NCI-H1417 (cell line): Measurements from ENCODE around the gene IFITM5.
A peak's percentile ranks its signal among the peaks of the same experiment; 100 is the strongest.
"Not testable (repeated sequence)": the region's sequence is repeated elsewhere in the genome, so short reads cannot be mapped to it uniquely, and the experiment has no call there.

Source experiments
- DNase-seq, 3 experiments: peaks; one replicate each; lab custom pipeline; 2025; lab: John Stamatoyannopoulos, UW

Gene IFITM5

DNA sequence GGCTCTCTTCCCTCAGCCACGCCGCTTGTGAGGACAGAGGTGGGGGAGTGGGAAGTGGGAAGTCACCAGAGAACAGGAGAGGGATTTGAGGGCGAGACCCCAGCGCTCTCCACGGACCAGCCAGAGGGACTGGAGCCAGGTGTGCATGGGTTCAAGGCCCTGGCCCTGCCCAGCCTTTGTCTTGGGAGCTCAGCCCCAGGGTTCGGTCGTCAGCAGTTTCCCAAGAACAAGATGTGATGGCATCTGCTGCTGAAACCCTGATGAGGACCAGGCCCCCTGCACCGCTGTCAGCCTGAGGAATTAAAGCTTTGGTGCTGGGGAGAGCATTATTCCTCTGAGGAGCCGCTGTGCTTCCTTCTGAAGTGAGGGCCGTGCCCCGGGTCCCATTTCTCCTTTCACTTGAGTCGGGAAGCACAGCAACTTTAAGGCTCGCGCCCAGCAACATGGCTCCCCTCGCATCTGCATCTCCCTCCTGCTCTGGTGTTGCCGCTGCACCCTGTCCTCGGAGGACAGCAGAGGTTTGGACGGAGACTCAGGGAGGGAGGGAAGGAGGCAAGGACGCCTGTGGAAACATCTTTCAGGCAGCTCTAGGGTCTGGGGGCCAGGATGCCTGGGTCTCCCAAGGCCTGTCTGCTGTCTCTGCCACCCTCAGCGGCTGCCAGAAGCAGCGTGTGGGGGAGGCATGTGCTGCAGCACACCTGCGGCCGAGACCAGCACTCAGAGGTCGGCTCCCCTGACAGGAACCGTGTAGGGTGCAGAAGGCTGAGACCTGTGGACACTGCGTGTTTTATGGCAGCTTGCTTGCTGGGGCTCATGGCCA is 3.8 kb downstream of the IFITM5 start:
- no peak for DNase-seq

DNA sequence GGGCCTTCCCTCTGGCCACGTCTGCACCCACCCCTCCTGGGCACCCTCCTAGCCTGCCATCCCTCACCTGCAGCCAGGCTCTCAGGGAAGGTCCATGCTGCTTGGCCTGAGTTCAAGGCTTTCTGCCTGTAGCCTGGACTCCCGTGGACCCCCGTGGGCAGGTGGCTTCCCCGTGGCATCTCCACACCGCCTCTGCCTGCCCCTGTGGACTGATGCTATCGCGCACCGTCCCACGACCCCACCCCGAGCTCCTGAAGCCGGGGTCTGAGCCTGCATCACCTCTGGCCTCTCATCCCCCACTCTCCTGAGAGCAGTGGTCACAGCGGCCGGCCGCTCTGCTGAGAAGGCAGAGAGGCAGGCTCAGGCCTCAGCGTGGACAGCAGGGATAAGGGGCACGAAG is 4.5 kb downstream of the IFITM5 start:
- DNase-seq = no peak

DNA sequence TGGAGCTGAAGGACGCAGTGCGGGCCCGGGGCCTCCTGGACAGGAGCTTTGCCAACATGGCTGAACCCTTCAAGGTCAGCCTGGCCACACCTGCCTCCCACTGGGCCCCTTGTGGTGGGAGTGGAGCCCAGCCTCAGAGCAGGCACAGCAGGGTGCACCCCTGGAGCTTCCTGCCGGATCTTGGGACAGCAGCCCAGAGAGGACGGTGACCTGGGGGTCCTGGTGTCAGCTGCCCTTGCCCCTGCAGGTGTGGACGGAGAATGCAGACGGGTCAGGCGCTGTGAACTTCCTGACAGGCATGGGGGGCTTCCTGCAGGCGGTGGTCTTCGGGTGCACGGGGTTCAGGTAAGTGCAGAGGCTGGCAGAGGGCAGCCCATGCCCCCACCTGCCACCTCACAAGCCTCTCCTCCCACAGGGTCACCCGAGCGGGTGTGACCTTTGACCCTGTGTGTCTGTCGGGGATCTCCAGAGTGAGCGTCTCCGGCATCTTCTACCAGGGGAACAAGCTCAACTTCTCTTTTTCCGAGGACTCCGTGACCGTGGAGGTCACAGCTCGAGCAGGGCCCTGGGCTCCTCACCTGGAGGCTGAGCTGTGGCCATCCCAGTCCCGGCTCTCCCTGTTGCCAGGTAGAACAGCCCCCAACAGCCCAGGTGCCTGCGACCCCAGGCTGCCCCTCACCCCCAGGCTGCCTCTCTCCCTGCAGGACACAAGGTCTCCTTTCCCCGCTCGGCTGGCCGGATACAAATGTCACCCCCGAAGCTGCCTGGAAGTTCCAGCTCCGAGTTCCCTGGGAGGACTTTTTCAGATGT is 5.3 kb downstream of the IFITM5 start:
- DNase-seq = no peak

- DNase-seq = no peak
Measured at GRCh38 chr11:293271-293851, 6.0 kb downstream of the IFITM5 start.

GRCh38 chr11:292211-293121 is 6.9 kb downstream of the IFITM5 start:
- no peak for DNase-seq

- no peak for DNase-seq
Measured at GRCh38 chr11:291281-292210, 7.8 kb downstream of the IFITM5 start.

DNA sequence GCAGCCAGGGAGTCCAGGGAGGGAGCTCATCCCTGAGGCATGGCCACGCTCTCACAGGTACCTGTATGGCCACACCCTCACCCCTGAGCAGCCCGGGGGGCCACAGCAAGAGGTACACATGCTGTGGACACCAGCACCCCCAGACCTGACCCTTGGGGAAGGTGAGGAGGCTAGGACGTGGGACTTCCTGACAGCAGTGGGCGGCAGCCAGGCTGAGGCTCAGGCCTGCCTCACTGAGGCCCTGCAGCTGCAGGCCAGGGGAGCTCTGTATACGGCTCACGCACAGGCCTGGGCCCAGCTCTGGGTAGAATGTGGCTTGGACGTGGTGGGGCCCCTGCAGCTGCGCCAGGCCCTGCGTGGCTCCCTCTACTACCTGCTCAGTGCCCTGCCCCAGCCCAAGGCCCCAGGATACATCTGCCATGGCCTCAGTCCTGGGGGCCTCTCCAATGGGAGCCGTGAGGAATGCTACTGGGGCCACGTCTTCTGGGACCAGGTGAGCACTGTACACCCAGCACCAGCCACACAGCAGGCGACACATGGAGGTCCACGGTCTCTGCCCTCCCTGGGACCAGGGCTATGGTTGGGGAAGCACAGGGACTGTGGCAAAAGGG is 8.6 kb downstream of the IFITM5 start:
- DNase-seq = no peak

DNA sequence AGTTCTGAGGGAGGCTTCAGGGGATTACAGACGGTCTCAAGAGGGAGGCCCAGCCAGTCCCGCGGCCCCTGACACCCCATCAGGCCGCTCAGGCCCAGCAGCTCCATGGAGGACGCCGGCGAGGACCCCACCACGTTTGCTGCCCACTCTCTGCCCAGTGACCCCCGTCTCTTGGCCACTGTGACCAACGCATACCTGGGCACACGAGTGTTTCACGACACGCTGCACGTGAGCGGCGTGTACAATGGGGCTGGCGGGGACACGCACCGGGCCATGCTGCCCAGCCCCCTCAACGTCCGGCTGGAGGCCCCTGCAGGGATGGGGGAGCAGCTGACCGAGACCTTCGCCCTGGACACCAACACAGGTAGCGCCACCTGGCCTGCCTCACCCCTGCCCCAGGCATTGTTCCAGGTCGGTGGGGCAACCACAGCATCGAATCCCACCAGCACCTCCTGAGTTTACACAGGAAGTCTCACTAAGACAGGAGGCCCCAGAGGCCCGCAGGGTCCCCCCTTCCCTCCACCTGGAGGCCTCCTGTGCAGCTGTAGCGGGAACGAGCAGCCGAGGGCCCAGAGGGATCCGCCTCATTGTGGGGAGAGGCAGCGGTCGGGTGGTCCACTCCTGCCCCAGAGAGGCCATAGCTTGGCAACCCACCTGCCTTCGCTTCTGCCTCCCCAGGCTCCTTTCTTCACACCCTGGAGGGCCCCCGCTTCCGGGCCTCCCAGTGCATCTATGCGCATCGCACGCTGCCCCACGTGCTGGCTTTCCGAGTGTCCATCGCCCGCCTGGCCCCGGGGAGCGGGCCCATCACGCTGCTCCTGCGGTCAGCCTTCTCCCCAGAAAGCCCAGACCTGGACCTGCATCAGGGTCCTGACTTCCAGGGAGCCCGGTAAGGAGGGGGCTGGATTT is 9.4 kb downstream of the IFITM5 start:
- no peak for DNase-seq

- no peak for DNase-seq
Measured at GRCh38 chr11:289398-289711, 10.0 kb downstream of the IFITM5 start.

GRCh38 chr11:288478-289397 is 10.6 kb downstream of the IFITM5 start, which contains the start of gene PGGHG:
Gene PGGHG, plus strand, starts transcription at chr11:289126. Its CDS starts 691 bp downstream, at chr11:289817.
- peak; percentile 29 to 44 (median 29) for DNase-seq

DNA sequence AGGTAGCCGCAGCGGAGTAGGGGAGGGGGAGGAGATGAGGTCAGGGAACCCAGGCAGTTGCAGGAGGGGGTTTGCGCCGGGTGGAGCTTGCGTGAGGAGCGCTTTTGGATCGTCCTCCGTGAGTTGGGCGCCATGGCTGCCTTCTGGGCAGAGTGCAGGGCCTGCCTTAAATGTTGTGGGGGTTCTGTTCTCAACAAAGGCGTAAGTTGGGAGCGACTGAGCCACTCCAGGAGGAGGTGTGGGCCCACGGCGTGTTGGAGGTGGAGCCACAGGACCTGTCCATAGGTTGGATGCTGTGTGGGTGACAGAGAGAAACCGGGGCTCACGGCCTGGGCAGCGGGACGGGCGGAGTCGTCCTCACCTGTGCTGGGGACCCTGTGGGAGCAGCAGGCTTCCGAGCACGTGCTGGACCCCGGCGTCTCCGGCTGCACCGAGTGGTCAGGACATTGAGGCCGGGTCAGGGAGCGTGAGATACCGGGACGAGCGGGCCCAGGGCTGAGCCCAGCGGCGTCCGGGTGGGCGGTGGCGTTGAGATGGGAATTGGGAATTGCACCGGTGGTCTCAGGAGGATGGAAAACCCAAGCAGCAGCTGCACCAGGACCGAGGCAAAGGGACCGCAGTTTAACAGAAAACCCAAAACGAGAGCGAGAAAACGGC is 11.4 kb downstream of the IFITM5 start:
- DNase-seq = no peak

DNA sequence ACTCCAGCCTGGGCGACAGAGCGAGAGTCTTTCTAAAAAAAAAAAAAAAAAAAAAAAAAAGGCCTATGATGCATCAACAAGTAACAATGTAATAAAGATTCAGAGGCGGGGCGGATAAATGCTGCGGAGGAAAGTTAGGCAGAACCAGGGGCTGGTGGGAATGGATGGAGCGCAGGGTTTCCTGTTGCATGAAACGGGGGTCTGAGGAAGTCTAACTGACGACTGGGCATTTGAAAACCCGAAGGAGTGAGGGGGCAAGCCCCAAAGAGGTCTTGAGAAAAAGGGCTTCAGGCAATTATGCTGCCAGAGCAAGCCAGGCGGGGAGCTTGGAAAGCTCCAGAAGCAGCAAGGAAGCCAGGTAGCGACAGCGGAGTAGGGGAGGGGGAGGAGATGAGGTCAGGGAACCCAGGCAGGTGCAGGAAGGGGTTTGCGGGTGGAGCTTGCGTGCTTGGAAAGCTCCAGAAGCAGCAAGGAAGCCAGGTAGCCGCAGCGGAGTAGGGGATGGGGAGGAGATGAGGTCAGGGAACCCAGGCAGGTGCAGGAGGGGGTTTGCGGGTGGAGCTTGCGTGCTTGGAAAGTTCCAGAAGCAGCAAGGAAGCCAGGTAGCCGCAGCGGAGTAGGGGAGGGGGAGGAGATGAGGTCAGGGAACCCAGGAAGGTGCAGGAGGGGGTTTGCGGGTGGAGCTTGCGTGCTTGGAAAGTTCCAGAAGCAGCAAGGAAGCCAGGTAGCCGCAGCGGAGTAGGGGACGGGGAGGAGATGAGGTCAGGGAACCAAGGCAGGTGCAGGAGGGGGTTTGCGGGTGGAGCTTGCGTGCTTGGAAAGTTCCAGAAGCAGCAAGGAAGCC is 12.1 kb downstream of the IFITM5 start:
- not testable (repeated sequence) for DNase-seq

- DNase-seq = no peak
Measured at GRCh38 chr11:285894-286220, 13.5 kb downstream of the IFITM5 start.

GRCh38 chr11:285021-285893 is 14.1 kb downstream of the IFITM5 start:
- DNase-seq = no peak

DNA sequence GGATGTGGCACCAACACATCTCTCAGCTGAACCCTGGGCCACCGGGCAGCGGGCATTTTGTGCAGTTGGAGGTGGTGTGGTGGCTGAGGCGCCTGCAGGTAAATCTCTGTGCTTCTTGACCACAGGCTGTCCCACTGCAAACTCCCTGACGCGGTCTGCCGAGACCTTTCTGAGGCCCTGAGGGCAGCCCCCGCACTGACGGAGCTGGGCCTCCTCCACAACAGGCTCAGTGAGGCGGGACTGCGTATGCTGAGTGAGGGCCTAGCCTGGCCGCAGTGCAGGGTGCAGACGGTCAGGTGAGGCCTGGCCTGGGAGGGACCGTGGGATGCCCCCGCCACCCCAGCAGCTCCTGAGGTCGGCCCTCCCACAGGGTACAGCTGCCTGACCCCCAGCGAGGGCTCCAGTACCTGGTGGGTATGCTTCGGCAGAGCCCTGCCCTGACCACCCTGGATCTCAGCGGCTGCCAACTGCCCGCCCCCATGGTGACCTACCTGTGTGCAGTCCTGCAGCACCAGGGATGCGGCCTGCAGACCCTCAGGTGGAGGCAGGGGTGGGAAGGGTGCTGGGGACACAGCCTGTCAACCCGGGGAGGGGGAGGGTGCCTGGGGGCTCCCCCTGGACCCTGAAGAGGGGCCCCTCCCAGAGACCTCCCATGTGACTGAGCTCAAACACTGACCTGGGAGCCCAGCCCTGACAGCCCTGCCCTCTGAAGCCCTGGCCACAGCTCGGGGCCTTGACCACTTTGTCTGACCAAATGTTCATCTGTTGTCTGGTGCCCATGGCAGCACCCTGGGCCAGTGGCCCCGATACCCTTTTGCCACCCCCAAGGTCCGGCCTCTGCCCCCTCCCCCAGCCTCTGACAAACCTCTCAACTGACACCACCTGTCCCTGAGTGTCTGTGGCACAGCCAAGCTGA is 15.0 kb downstream of the IFITM5 start:
- no peak for DNase-seq
